NOMO-1 treated with DMSO at 0.1 percent for 48 hours (cell line): ENCODE results near the gene CALCOCO1.
"Not testable (repeated sequence)": the region's sequence is repeated elsewhere in the genome, so short reads cannot be mapped to it uniquely, and the experiment has no call there.

Experiments used
- DNase-seq: peaks from one replicate; lab custom pipeline; 2025; ENCODE audit not compliant: unreplicated experiment; lab: John Stamatoyannopoulos, UW

The CALCOCO1 gene, protein sequence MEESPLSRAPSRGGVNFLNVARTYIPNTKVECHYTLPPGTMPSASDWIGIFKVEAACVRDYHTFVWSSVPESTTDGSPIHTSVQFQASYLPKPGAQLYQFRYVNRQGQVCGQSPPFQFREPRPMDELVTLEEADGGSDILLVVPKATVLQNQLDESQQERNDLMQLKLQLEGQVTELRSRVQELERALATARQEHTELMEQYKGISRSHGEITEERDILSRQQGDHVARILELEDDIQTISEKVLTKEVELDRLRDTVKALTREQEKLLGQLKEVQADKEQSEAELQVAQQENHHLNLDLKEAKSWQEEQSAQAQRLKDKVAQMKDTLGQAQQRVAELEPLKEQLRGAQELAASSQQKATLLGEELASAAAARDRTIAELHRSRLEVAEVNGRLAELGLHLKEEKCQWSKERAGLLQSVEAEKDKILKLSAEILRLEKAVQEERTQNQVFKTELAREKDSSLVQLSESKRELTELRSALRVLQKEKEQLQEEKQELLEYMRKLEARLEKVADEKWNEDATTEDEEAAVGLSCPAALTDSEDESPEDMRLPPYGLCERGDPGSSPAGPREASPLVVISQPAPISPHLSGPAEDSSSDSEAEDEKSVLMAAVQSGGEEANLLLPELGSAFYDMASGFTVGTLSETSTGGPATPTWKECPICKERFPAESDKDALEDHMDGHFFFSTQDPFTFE

DNA sequence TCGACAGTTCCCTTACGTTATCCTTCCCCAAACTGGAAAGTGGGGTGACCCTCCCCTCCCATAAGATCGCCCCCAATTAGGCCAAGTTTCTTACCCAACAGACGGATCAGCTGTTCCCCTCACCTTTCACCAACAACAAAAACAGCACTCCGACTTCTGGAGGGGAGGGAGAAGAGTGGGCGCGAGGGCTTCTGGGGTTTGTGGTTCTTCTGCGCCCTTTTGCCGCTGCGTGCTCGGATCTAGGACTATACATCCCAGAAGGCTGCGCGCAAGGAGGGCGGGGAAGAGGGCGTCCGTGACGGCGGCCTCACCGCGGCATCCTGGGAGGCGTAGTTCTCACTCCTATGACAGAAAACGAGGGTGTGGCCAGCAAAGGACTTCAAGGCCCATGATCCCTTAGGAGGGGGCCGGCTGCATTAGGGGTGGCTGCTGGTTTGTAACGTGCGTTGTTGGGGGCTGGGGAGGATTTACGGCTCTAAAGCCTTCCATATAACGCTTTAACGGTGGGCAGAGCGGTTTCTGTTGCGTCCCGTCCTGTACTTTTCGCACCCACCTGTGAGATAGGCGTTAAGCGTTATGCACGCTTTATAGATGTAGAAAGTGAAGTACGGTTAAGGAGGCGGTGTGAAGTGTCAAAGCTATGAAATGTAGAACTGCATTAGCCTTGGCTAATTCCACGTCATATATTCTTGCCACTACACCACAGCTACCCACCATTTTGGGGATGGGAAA lies at the start of gene CALCOCO1:
CALCOCO1 (minus strand) TSS at position 143 of the 732 bp plus-strand sequence. CDS start 2,210 bp downstream, outside the sequence.
- peak; percentile 99 for DNase-seq

DNA sequence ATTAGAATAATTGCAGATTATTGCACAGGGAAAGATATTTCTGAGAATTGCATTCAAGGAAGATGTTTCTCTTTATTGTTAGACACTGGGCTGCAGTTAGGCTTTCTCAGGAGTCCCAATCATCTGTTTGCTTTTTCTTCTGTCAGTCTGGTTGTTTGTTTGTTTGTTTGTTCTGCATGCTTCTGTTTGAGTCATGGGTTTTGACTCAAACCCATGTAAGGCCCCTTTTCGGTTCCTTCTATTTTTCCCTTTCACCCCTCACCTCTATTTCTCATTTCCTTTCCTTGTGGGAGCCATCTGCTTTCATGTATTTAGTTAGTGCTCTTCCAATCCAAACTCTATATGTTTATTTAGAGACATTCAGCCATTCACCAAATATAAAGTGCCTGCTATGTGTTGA lies 49.6 kb upstream of the CALCOCO1 start:
- DNase-seq = no peak

DNA sequence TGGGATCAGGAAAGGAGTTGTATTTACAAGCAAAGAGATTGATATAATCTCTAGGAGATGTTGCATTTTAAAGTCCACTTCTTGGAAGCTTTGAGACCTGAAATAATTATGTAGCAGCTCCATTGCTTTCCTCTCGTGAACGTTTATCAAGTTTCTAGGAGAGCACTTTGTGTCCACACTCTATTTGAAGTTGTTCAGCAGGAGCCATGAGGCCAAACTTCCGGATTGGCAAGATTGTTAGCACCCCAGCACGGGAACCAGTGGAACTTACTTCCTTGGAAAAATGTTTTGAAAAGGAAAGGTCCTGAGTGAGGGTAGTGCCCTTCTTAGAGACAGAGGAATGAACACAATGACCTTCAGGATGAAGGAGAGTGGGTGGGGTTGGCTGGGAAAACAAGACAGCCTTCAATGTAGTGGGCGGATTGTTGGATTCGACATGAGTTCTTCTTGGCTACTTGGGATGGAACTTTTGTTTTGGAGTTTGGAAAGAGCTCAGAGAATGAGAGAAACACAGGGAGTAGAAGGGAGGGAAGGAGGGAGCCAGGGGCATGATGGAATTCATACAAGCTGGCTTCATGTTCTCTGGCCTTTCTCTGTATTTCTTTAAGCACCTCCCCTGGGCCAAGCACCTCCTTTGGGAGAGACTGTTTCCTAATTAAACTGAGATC lies 48.4 kb upstream of the CALCOCO1 start:
- DNase-seq = no peak

GRCh38 chr12:53770281-53770680 lies 43.0 kb upstream of the CALCOCO1 start:
- no peak for DNase-seq

- no peak for DNase-seq
These were observed 41.7 kb upstream of the CALCOCO1 start for GRCh38 chr12:53768976-53769375.

GRCh38 chr12:53766881-53767280 lies 39.6 kb upstream of the CALCOCO1 start:
- DNase-seq = no peak

DNA sequence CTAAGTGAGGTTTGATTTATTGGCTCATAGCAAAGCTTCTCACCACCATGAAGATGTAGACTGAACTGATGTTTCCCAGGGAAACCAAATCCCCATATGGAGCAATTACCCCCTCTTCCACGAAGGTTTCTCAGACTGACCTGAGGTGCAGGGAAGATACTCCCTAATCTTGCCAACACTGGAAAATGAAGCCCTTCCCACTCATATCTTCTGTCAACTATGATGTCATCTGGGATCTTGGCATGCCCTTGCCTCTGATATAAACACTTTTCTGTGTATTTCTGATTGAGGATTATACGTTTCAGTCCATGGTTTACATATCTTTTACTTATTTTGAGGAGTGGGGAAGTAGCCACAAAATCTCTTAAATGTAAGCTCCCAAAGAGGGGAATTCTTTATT lies 38.6 kb upstream of the CALCOCO1 start:
- no peak for DNase-seq

DNA sequence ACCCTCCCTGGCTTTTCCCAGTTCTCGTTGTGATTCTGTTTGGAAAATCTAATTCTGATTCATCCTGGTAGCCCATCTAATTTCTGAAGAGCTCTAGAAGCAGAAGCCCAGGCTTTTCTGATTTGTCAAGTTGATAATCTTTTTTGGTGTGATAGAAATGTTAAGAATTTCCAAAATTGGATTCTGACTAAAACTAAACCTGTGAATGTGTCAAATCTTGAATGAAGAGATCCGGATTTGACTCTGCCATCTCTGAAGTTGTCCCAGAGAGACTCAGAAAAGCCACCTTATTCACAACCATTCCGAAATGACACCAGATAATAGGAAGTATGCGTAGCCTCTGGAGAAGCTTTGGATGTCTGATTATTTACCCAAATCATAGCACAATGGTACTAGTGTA lies 37.4 kb upstream of the CALCOCO1 start:
- DNase-seq = no peak

DNA sequence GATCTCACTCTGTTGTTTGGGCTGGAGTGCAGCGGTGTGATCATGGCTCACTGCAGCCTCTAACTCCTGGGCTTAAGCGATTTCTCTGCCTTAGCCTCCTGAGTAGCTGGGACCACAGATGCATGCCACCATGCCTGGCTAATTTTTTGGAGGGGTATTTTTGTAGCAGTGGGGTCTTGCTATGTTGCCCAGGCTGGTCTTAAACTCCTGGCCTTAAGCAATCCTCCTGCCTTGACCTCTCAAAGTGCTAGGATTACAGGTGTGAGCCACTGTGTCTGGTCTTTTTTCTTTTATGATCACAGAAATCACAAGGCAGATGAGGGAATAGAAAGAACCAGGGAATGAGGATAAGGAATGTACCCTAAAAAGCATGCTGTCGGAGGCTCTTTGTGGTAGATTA lies 35.5 kb upstream of the CALCOCO1 start:
- DNase-seq = not testable (repeated sequence)

GRCh38 chr12:53761306-53761705 lies 34.1 kb upstream of the CALCOCO1 start:
- DNase-seq = no peak

GRCh38 chr12:53759261-53759660 lies 32.0 kb upstream of the CALCOCO1 start:
- DNase-seq = no peak

DNA sequence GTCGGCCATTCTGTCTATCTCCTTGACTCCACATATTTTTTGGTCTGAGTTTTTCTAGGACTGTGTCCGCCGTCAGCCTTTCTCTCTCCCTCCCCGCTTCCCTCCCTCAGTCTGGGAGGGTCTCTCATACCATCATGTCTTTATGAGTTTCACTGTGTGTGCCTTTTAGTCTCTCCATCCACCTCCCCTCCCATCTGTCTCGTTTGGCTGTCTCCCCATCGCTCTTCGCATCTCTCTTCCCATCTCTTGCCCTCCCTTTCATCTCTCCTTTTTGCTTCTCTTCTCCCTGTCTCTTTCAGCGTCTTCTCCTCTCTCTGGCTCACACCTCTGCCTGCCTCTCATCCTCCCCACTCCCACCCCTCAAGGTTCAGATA lies 31.5 kb upstream of the CALCOCO1 start:
- no peak for DNase-seq

- DNase-seq = peak; percentile 16
These were observed 31.0 kb upstream of the CALCOCO1 start for GRCh38 chr12:53758081-53758729.

DNA sequence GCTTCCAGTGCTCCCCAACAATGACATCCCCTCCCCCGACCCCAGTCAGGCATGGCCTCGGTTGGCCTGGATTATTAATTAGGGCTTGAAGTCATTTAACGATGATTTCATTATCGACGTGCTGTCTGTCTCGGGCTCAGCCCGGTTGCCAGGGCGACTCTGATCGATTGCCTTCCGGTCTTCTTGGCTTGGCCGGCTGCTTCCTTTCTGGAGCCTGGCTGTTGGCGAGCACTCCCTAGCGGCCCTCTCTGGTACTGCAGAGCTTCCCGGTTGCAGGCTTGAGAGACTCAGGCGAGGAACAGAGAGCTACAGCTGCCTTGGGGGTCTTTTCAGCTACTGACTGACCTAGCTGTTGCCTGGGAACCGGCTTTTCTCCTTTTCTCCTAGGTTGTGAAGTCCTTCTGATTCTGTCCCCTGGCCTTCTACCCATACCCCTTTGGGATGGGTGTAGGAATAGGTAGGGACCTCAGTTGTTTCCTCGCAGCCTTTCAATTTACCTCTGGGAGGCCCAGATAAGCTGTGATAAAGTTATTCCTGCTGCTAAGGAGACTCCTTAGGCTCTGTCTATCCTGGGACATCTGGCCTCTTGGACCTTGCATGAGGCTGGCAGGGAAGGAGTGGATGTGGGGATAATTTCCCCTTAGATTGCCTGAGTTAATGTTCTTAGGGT lies 30.0 kb upstream of the CALCOCO1 start:
- DNase-seq = peak; percentile 76

DNA sequence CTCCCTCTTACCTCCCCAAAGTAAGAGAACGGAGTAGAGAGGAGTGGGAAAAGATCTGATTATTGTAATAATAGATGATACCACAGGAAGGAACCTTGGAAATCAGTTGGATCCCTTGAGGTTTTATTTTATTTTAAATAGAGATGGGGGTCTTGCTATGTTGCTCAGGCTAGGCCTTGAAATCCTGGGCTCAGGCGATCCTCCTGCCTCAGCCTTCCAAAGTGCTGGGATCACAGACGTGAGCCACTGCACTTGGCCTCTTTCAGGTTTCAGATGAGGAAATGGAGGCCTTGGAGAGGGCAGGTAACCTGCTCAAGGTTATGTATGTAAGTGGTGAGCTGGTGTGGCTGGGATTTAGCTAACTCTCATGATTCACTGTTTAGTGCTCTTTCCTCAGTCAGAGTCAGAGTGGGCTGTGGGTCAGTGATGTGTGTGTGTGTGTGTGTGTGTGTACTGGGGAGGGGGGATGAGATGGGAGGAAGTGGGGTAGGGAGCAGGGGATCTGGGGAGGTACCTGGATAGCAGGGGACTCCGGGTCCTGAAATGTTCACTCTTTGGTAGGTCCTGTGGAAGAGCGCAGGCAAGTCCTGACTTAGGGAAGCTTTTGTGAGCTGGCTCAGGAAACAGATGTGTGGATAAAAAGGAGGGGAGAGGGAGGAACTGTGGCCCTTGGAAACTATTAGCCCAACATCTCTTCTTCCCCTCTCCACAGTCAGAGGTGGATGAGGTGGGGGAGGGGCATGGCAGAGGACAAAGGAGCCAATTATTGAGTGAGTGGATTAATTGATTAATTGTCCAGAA lies 29.2 kb upstream of the CALCOCO1 start:
- DNase-seq = no peak

DNA sequence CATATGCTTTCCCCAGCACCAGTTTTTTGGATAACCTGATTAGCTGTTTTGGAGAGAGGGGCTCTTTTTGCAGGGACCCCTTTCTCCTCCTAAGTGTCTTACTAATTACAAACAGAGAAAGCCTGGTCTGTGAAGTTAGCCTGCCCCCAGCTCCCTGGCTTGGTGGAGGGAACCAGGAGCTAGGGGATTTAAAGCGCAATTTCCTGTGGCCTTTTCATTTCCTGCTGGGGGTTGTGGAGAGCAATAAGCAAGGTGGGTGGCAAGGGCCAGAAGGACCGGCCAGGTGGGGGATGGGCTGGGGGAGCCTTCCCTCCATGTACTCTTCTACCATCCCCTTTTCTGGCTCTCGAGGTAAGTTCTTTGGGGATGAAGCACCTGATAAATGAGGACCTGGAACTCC lies 28.6 kb upstream of the CALCOCO1 start:
- DNase-seq = no peak

DNA sequence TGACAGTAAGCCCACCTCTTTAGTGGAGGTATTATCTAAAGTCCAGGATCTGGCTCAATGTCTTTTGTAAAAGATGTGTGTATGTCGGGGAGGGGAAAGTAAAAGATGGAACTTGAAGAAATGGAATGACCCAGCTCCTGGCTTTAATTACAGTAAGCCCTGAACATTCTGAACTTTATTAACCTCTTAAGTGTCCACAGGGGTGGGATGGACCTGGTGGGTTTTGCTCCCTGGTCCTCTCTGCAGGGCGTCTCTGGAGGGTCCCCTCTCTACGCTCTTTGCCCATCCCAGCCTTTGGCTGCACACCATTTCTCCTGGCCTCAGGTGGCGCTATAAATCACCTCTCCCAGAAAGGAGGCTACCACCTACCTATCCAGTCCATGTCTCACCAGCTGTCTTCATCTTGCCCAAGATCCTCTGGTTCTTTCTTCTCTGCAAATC lies 28.2 kb upstream of the CALCOCO1 start:
- DNase-seq = no peak

GRCh38 chr12:53754633-53755264 lies 27.5 kb upstream of the CALCOCO1 start:
- no peak for DNase-seq

DNA sequence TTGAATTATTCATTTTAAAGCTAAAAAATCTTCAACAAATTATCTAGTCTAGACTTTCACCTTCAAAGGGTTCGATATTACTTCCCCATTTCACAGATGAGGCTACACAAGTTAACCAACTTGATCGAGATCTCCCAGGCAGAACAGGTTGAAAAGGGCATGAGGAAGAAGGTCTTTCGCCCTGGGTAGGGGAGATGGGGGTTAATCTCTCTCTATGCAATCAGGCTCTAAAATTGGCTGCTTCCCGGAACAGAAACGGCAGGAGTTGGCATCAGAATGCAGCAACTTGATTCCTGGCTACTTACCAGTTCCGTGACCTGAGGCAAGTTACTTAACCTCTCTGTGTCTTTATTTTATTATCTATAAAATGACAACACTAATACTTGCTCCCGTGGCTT lies 26.9 kb upstream of the CALCOCO1 start:
- DNase-seq = no peak
